GM20431 (cell line): ENCODE results near the gene LGR6.
"Not testable (repeated sequence)": the region's sequence is repeated elsewhere in the genome, so short reads cannot be mapped to it uniquely, and the experiment has no call there.

ENCODE experiments used
- in situ Hi-C: fragments of 300-500 bp; cut with MseI, MboI; formaldehyde crosslinking; loops from one replicate; pipeline ENCODE4 v1.15.0; 2020; ENCODE audit warnings: low sequenced_read_pairs; ENCODE audit not compliant: unreplicated experiment

Gene LGR6

GRCh38 chr1:202159534-202160371, 33.8 kb upstream of the LGR6 start:
- in situ Hi-C loops, result no loop called here

GRCh38 chr1:202160377-202160940, 33.1 kb upstream of the LGR6 start, which contains the start of gene PTPN7:
PTPN7 (minus strand) TSS chr1:202160602; CDS start chr1:202159402, 1,200 bp downstream.
- in situ Hi-C loops, result no loop called here

- in situ Hi-C loops, result no loop called here
Measured at GRCh38 chr1:202161151-202162046, 32.2 kb upstream of the LGR6 start.

- in situ Hi-C loops, result no loop called here
Measured at GRCh38 chr1:202162047-202162417, 31.6 kb upstream of the LGR6 start.

- in situ Hi-C loops, result no loop called here
Measured at GRCh38 chr1:202162418-202163280, 30.9 kb upstream of the LGR6 start.

- in situ Hi-C loops, result no loop called here
Measured at GRCh38 chr1:202163281-202164270, 30.0 kb upstream of the LGR6 start.

GRCh38 chr1:202164271-202165037, 29.1 kb upstream of the LGR6 start:
- in situ Hi-C loops, result no loop called here

- in situ Hi-C loops, result no loop called here
Measured at GRCh38 chr1:202165267-202165941, 28.2 kb upstream of the LGR6 start.

GRCh38 chr1:202165942-202166843, 27.4 kb upstream of the LGR6 start:
- in situ Hi-C loops, result no loop called here

GRCh38 chr1:202167054-202167453, 26.5 kb upstream of the LGR6 start:
- in situ Hi-C loops, result not testable (repeated sequence)

GRCh38 chr1:202167708-202168415, 25.7 kb upstream of the LGR6 start:
- in situ Hi-C loops, result no loop called here

- in situ Hi-C loops, result no loop called here
Measured at GRCh38 chr1:202168861-202169260, 24.7 kb upstream of the LGR6 start.

- in situ Hi-C loops, result no loop called here
Measured at GRCh38 chr1:202170726-202171125, 22.9 kb upstream of the LGR6 start.

- in situ Hi-C loops, result no loop called here
Measured at GRCh38 chr1:202171292-202172014, 22.1 kb upstream of the LGR6 start.

- in situ Hi-C loops, result no loop called here
Measured at GRCh38 chr1:202172015-202172355, 21.6 kb upstream of the LGR6 start.
